ENCODE data around the gene ACO2.

The ACO2 gene

GRCh38 chr22:41550952-41551491 is 82.1 kb downstream of the ACO2 start:
- POLR2A ChIA-PET, result interaction anchor here (0.7 to 12.8 kb wide), 3 partner anchors 12 to 39 kb away, joined by 3 to 105 read pairs (median 4); partner anchors contain the start of gene PMM1
- Histone ChIP-seq H3K27ac (ENCODE audit: extremely low read depth, low read depth, low read length) (no peak overlapping the region), H3K36me3 (ENCODE audit: control insufficient read depth in 2 of 2, insufficient read depth in 1 of 2, low read length in 2 of 2) (no peaks in the 10 kb centered on the region), H3K4me3 (ENCODE audit: low read depth, low read length) (no peak overlapping the region), H3K4me1 (ENCODE audit: control insufficient read depth, insufficient read depth, low read length) (no peaks in the 10 kb centered on the region), H3K9me3 (ENCODE audit: control insufficient read depth, insufficient read depth, low read depth, low read length) (no peaks in the 10 kb centered on the region)
- TF ChIP-seq ZNF664 (tag by site-specific recombination; IDR thresholded peaks at IDR 0.05) (no peak), ZNF157 (tag by site-specific recombination; IDR thresholded peaks at IDR 0.05) (no peak), ZNF433 (tag by site-specific recombination; IDR thresholded peaks at IDR 0.05; ENCODE audit: low read depth) (no peak), ZBTB1 (tag by site-specific recombination; IDR thresholded peaks at IDR 0.05) (no peak), SP2 (tag by site-specific recombination; IDR thresholded peaks at IDR 0.05) (no peak), MEIS1 (CRISPR knock-in tag; IDR thresholded peaks at IDR 0.05; ENCODE audit: borderline replicate concordance) (no peak)
- CTCF ChIA-PET, result interaction anchor here (0.8 to 1.6 kb wide), 5 partner anchors 7 to 48 kb away, joined by 3 to 7 read pairs (median 5); partner anchors contain the start of gene POLR3H

- TF ChIP-seq ZNF274 (IDR thresholded peaks at IDR 0.05; ENCODE audit: low read length), result no peak
- TF ChIP-seq ZNF274 (tag by site-specific recombination; IDR thresholded peaks at IDR 0.05; ENCODE audit: borderline replicate concordance), result no peak
- no peak for TF ChIP-seq ZNF837 (tag by site-specific recombination; IDR thresholded peaks at IDR 0.05)
- no peak for TF ChIP-seq ZNF558 (tag by site-specific recombination; IDR thresholded peaks at IDR 0.05)
- no peak for TF ChIP-seq ZNF548 (tag by site-specific recombination; IDR thresholded peaks at IDR 0.05)
- TF ChIP-seq ZBTB26 (tag by site-specific recombination; optimal IDR thresholded peaks at IDR 0.05), result no peak
- TF ChIP-seq, protein P1, sequence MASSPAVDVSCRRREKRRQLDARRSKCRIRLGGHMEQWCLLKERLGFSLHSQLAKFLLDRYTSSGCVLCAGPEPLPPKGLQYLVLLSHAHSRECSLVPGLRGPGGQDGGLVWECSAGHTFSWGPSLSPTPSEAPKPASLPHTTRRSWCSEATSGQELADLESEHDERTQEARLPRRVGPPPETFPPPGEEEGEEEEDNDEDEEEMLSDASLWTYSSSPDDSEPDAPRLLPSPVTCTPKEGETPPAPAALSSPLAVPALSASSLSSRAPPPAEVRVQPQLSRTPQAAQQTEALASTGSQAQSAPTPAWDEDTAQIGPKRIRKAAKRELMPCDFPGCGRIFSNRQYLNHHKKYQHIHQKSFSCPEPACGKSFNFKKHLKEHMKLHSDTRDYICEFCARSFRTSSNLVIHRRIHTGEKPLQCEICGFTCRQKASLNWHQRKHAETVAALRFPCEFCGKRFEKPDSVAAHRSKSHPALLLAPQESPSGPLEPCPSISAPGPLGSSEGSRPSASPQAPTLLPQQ (tag by site-specific recombination; IDR thresholded peaks at IDR 0.05), result no peak
- TF ChIP-seq ZNF785 (tag by site-specific recombination; IDR thresholded peaks at IDR 0.05), result no peak
- TF ChIP-seq ZNF530 (tag by site-specific recombination; IDR thresholded peaks at IDR 0.05; ENCODE audit: low read depth), result no peak
- no peak for TF ChIP-seq ZNF132 (tag by site-specific recombination; IDR thresholded peaks at IDR 0.05; ENCODE audit: borderline replicate concordance)
- TF ChIP-seq ZNF76 (tag by site-specific recombination; IDR thresholded peaks at IDR 0.05; ENCODE audit: borderline replicate concordance, low read depth), result no peak
- no peak for TF ChIP-seq ZBTB6 (tag by site-specific recombination; IDR thresholded peaks at IDR 0.05)
- TF ChIP-seq, protein P2, sequence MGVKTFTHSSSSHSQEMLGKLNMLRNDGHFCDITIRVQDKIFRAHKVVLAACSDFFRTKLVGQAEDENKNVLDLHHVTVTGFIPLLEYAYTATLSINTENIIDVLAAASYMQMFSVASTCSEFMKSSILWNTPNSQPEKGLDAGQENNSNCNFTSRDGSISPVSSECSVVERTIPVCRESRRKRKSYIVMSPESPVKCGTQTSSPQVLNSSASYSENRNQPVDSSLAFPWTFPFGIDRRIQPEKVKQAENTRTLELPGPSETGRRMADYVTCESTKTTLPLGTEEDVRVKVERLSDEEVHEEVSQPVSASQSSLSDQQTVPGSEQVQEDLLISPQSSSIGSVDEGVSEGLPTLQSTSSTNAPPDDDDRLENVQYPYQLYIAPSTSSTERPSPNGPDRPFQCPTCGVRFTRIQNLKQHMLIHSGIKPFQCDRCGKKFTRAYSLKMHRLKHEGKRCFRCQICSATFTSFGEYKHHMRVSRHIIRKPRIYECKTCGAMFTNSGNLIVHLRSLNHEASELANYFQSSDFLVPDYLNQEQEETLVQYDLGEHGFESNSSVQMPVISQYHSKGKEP (tag by site-specific recombination; IDR thresholded peaks at IDR 0.05), result no peak
- no peak for TF ChIP-seq ZNF704 (tag by site-specific recombination; IDR thresholded peaks at IDR 0.05)
- TF ChIP-seq, protein P3, sequence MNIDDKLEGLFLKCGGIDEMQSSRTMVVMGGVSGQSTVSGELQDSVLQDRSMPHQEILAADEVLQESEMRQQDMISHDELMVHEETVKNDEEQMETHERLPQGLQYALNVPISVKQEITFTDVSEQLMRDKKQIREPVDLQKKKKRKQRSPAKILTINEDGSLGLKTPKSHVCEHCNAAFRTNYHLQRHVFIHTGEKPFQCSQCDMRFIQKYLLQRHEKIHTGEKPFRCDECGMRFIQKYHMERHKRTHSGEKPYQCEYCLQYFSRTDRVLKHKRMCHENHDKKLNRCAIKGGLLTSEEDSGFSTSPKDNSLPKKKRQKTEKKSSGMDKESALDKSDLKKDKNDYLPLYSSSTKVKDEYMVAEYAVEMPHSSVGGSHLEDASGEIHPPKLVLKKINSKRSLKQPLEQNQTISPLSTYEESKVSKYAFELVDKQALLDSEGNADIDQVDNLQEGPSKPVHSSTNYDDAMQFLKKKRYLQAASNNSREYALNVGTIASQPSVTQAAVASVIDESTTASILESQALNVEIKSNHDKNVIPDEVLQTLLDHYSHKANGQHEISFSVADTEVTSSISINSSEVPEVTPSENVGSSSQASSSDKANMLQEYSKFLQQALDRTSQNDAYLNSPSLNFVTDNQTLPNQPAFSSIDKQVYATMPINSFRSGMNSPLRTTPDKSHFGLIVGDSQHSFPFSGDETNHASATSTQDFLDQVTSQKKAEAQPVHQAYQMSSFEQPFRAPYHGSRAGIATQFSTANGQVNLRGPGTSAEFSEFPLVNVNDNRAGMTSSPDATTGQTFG (tag by site-specific recombination; IDR thresholded peaks at IDR 0.05; ENCODE audit: borderline replicate concordance), result no peak
- Histone ChIP-seq H3K4me1 (ENCODE audit: control insufficient read depth, insufficient read depth, low read length) (no peaks in the 10 kb centered on the region), H3K36me3 (ENCODE audit: control insufficient read depth in 2 of 2, insufficient read depth in 1 of 2, low read length in 2 of 2) (no peaks in the 10 kb centered on the region), H3K4me3 (ENCODE audit: low read depth, low read length) (no peak overlapping the region), H3K9me3 (ENCODE audit: control insufficient read depth, insufficient read depth, low read depth, low read length) (no peaks in the 10 kb centered on the region), H3K27ac (ENCODE audit: extremely low read depth, low read depth, low read length) (no peak overlapping the region)
- ChIA-PET CTCF (interaction anchor here (0.6 to 1.6 kb wide), 7 partner anchors 8 to 55 kb away, joined by 4 to 12 read pairs (median 5); partner anchors contain the start of gene POLR3H), POLR2A (interaction anchor here (0.6 to 12.8 kb wide), 4 partner anchors 11 to 279 kb away, joined by 3 to 105 read pairs (median 8); partner anchors contain the start of gene PMM1)
Observed at GRCh38 chr22:41551877-41552582, 83.1 kb downstream of the ACO2 start.
